DMS53 (cell line): ENCODE measurements around the gene RHD.
"Not testable (repeated sequence)": the region's sequence is repeated elsewhere in the genome, so short reads cannot be mapped to it uniquely, and the experiment has no call there.

ENCODE experiments used
- DNase-seq: peaks from one replicate; lab custom pipeline; 2025; lab: John Stamatoyannopoulos, UW

RHD gene

GRCh38 chr1:25272238-25272637 is at the start of gene RHD:
RHD (plus strand) TSS chr1:25272509; CDS start chr1:25272548, 39 bp downstream.
- DNase-seq, result not testable (repeated sequence)

GRCh38 chr1:25222606-25223005 is 49.7 kb upstream of the RHD start:
- DNase-seq, result no peak

- no peak for DNase-seq
Observed at GRCh38 chr1:25223471-25223870, 48.8 kb upstream of the RHD start.

- peak; percentile 94 for DNase-seq
Observed at GRCh38 chr1:25232027-25232865, 40.1 kb upstream of the RHD start, which contains the start of gene SYF2. SYF2 (minus strand) TSS chr1:25232502; CDS start chr1:25232467, 35 bp downstream.

GRCh38 chr1:25232866-25233784 is 39.2 kb upstream of the RHD start:
- peak; percentile 64 for DNase-seq

GRCh38 chr1:25235411-25235810 is 36.9 kb upstream of the RHD start:
- DNase-seq, result not testable (repeated sequence)

GRCh38 chr1:25236261-25236660 is 36.0 kb upstream of the RHD start:
- not testable (repeated sequence) for DNase-seq

- DNase-seq, result no peak
Observed at GRCh38 chr1:25238046-25238445, 34.3 kb upstream of the RHD start.

GRCh38 chr1:25239681-25240541 is 32.4 kb upstream of the RHD start:
- peak; percentile 99 for DNase-seq

GRCh38 chr1:25243907-25244306 is 28.4 kb upstream of the RHD start:
- DNase-seq, result no peak

- DNase-seq, result no peak
Observed at GRCh38 chr1:25245393-25245792, 26.9 kb upstream of the RHD start.

GRCh38 chr1:25245809-25246599 is 26.3 kb upstream of the RHD start:
- DNase-seq, result peak; percentile 56

GRCh38 chr1:25246600-25247023 is 25.7 kb upstream of the RHD start:
- peak; percentile 78 for DNase-seq

- peak; percentile 99 for DNase-seq
Observed at GRCh38 chr1:25247024-25247828, 25.1 kb upstream of the RHD start, which contains the start of gene RSRP1. RSRP1 (minus strand) TSS chr1:25247454; CDS start chr1:25246963, 491 bp downstream.

- DNase-seq, result no peak
Observed at GRCh38 chr1:25247829-25248754, 24.2 kb upstream of the RHD start.

- no peak for DNase-seq
Observed at GRCh38 chr1:25253911-25254310, 18.4 kb upstream of the RHD start.

GRCh38 chr1:25255706-25256577 is 16.4 kb upstream of the RHD start:
- no peak for DNase-seq

GRCh38 chr1:25256578-25256965 is 15.7 kb upstream of the RHD start:
- no peak for DNase-seq
